ENCODE measurements around the gene CATSPERZ. TPM values are rescaled to one million over a fixed set of nuclear protein-coding genes. Genes with fewer than 3 reads are reported as not detected.
A peak's percentile ranks its signal among the peaks of the same experiment; 100 is the strongest.

CATSPERZ gene
- total and polyA plus RNA-seq, 2 of the 13 experiments (the other 11 are each of a cell fraction or from before 2014, with no cell fraction given): 0.22 to 0.48 TPM

- TF ChIP-seq ZNF629 (CRISPR knock-in tag; conservative IDR thresholded peaks at IDR 0.05) (no peak), PRPF4 (IDR thresholded peaks at IDR 0.05; ENCODE audit: low read depth, low read length, poor library complexity, severe bottlenecking) (no peak), BCL3 (CRISPR knock-in tag; IDR thresholded peaks at IDR 0.05) (0 out of 2 replicates have a peak, but pooled peaks have one; percentile 15), PHF5A (CRISPR knock-in tag; IDR thresholded peaks at IDR 0.05; ENCODE audit: low read depth, unreplicated experiment) (no peak)
Observed at GRCh38 chr11:64284048-64284961, 15.9 kb upstream of the CATSPERZ start, which contains the start of gene BAD (continued).

- Histone ChIP-seq H3K27me3 (ENCODE audit: control insufficient read depth in 1 of 2, insufficient read depth in 2 of 2, low read length in 2 of 2) (peaks cover 0 to 2% of the 10 kb centered on the region in 2 experiments; a peak in 2 of 5 replicates), H4K20me1 (ENCODE audit: insufficient read depth, low read length) (no peaks in the 10 kb centered on the region), H3K4me3 (replicated peaks in 1 of 3; ENCODE audit: insufficient read depth in 1 of 3, low read depth in 2 of 3, low read length in 3 of 3) (peak within 1 kb of the TSS; percentile 69 to 97 (median 83)), H3K36me3 (replicated peaks in 1 of 2; ENCODE audit: control insufficient read depth in 1 of 2, insufficient read depth in 2 of 2, low read length in 2 of 2) (no peaks in the 10 kb centered on the region), H3K9me3 (ENCODE audit: low read length) (no peaks in the 10 kb centered on the region), H3K27ac (ENCODE audit: extremely low read length, insufficient read depth, low read length) (peak within 1 kb of the TSS; percentile 79), H2AFZ (ENCODE audit: low read length) (no peak within 1 kb of the TSS), H3K79me2 (ENCODE audit: insufficient read depth, low read length) (no peaks in the 10 kb centered on the region), H3K9ac (ENCODE audit: insufficient read depth, low read depth, low read length) (peak within 1 kb of the TSS; percentile 79), H3K4me2 (ENCODE audit: low read depth, low read length) (peak within 1 kb of the TSS; percentile 97), H3K4me1 (ENCODE audit: insufficient read depth, low read length) (peaks cover 28% of the 10 kb centered on the region; the same call in 1 of the 2 replicates)
- ChIA-PET CTCF (ENCODE audit: low intra/inter-chr PET ratio, low total read pairs) (no interaction called here), POLR2A (interaction anchor here (0.7 to 4.6 kb wide), 8 partner anchors 14 to 100 kb away, joined by 3 to 48 read pairs (median 4); partner anchors contain the start of genes ESRRA, FKBP2, PRDX5 and STIP1)
- WGBS (ENCODE audit: low lambda C conversion rate): 4% methylated on average over 5 of the region's 102 CpGs
- TSS peak; percentile 75 for BruUV-seq (replicated peaks)
- peak; percentile 50 for DNase-seq (ENCODE audit: low spot score)
- in situ Hi-C loops (cut with HindIII; ENCODE audit: extremely low pct_ligation_motif_present, low pct_unique_long_range_greater_than_20kb) (no loop called here), intact Hi-C loops (cut with micrococcal nuclease; ENCODE audit: unreplicated experiment) (loop anchor here (2.0 kb wide), 1 partner anchor 14 kb away; no protein-coding TSS in a partner anchor)
- peak; percentile 57 for ATAC-seq
- FAIRE-seq: no peak
- TF ChIP-seq NFE2L2 (IDR thresholded peaks at IDR 0.05; ENCODE audit: low read length) (no peak), ZNF672 (CRISPR knock-in tag; IDR thresholded peaks at IDR 0.05) (no peak), ZMYM2 (CRISPR knock-in tag; IDR thresholded peaks at IDR 0.05) (no peak), FOSL2 (CRISPR knock-in tag; IDR thresholded peaks at IDR 0.05) (no peak), ZNF280D (CRISPR knock-in tag; IDR thresholded peaks at IDR 0.05) (no peak; the same call in 1 of the 2 replicates), NR2C2 (CRISPR knock-in tag; IDR thresholded peaks at IDR 0.05; ENCODE audit: borderline replicate concordance) (peak; percentile 90), MAF1 (CRISPR knock-in tag; IDR thresholded peaks at IDR 0.05; ENCODE audit: borderline replicate concordance) (no peak), ZNF350 (CRISPR knock-in tag; IDR thresholded peaks at IDR 0.05; ENCODE audit: borderline replicate concordance, low read depth) (no peak; the same call in 1 of the 2 replicates)
Observed at GRCh38 chr11:64284962-64285884, 14.9 kb upstream of the CATSPERZ start, which contains the start of gene GPR137. GPR137 (plus strand) TSS chr11:64285848; CDS start chr11:64286525, 677 bp downstream.

Data from HepG2 (cell line).